Mesenteric fat pad (tissue), 1 donor: ENCODE data around the gene ENPEP. TPM values are rescaled to one million over a fixed set of nuclear protein-coding genes. Genes with fewer than 3 reads are reported as not detected.
"Not testable (repeated sequence)": the region's sequence is repeated elsewhere in the genome, so short reads cannot be mapped to it uniquely, and the experiment has no call there.

Experiments used
- DNase-seq: peaks from one replicate; pipeline ENCODE4 v3.0.0-alpha.2; 2020; ENCODE audit warnings: low spot score
- long read RNA-seq: library from polyadenylated mRNA; unstranded; transcript quantifications from one replicate; pipeline ENCODE4 v2.0.0, GENCODE V29; 2020
- total RNA-seq: library from RNA; stranded (reverse); fragmentation: NEBNext Ultra II Directional; extraction: Animal tissue kit (Norgen Biotek cat#: 25700); gene quantifications from one replicate; pipeline ENCODE4 v1.2.1, GENCODE V29; 2021
- donor health status: DM: yes; HTN: yes; CAD: no.

Gene ENPEP, protein sequence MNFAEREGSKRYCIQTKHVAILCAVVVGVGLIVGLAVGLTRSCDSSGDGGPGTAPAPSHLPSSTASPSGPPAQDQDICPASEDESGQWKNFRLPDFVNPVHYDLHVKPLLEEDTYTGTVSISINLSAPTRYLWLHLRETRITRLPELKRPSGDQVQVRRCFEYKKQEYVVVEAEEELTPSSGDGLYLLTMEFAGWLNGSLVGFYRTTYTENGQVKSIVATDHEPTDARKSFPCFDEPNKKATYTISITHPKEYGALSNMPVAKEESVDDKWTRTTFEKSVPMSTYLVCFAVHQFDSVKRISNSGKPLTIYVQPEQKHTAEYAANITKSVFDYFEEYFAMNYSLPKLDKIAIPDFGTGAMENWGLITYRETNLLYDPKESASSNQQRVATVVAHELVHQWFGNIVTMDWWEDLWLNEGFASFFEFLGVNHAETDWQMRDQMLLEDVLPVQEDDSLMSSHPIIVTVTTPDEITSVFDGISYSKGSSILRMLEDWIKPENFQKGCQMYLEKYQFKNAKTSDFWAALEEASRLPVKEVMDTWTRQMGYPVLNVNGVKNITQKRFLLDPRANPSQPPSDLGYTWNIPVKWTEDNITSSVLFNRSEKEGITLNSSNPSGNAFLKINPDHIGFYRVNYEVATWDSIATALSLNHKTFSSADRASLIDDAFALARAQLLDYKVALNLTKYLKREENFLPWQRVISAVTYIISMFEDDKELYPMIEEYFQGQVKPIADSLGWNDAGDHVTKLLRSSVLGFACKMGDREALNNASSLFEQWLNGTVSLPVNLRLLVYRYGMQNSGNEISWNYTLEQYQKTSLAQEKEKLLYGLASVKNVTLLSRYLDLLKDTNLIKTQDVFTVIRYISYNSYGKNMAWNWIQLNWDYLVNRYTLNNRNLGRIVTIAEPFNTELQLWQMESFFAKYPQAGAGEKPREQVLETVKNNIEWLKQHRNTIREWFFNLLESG
- total RNA-seq, result 13.9 TPM
- long read RNA-seq, full-length matches to known transcripts, result 5 of 11 reads
- long read RNA-seq, partial matches to known transcripts, result 1 of 11 reads
- long read RNA-seq, other reads (novel, unspliced or antisense), result 5 of 11 reads

GRCh38 chr4:110475881-110476818 lies at the start of gene ENPEP:
Gene ENPEP (plus strand): TSS chr4:110476155. CDS start chr4:110476415, 260 bp downstream.
- DNase-seq, result no peak

GRCh38 chr4:110431805-110432204 lies 44.1 kb upstream of the ENPEP start:
- DNase-seq, result not testable (repeated sequence)

DNA sequence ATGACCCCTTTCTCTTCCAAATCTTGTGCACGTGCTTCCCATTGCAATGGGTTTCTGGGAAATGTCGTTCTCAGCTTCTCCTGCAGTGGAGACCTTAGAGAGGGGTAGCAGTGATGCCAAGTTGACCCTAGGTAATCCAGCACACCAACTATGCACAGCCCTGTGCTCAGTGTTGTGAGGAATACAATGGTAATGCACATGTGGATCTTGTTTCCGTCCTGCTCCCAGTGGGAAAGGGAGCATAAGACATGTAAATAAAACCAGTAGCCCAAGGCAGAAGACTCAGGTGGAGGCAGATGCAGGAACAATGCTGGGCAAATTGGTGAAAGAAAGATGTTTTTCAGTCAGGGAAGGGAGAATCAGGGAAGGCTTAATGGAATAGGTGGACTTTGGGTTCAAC lies 38.7 kb upstream of the ENPEP start:
- DNase-seq, result not testable (repeated sequence)

GRCh38 chr4:110439209-110439608 lies 36.7 kb upstream of the ENPEP start:
- not testable (repeated sequence) for DNase-seq

DNA sequence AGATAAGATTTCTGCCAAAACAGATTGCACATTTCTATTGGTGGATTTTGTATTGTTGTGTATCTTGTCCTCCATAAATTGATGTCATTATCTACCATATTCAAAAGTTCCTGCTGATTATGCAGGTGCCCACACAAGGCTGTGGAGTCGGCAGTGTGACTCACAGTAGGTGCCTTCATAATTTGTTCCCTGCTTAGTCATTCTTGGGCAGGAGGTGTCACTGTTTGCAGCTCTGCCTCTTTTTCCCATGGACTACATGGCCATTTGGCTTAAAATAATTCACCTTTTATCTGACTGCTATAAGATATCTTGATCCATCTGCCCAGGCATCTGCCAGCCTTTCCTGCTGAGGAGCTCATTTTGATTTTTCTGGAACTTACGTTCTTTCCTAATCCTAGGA lies 33.6 kb upstream of the ENPEP start:
- no peak for DNase-seq

DNA sequence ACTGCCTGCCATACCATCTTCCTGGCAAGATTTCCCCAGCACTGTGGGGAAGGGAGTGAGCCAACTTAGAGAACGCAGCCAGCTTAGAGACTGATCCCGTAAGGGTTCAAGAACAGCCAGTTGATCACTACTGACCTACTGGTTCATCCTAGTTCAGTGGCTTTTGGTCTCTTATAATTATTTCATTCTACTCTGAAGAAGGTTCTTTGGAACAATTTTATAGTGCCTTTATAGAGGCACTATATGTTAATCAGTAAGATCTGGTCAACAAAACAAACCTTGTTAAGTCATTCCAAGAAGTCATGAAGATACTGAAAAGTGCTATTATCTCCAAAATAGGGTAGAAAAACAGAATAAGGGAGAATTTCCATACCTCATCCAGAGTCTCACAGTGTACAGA lies 33.2 kb upstream of the ENPEP start:
- no peak for DNase-seq

DNA sequence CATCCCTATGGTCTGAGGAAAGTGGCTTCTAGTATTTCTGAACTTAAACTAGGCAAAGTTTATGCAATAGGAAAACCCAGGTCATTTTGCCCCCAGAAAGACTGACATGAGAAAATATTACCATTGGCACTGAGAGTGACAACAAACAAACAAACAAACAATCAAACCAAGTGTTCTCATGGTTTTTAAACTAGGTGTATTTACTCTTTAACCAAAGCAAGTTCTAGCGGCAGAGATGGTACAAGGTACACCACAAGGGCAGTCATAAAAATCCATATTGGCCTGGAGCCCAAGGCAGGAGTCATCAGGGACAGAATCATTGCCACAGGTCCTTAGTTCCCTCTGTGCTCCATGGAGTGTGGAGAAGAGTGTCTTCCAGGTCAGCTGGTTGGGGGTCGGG lies 26.0 kb upstream of the ENPEP start:
- no peak for DNase-seq

- no peak for DNase-seq
Measured at GRCh38 chr4:110452546-110452945, 23.4 kb upstream of the ENPEP start.

GRCh38 chr4:110454441-110454840 lies 21.5 kb upstream of the ENPEP start:
- no peak for DNase-seq

- DNase-seq, result no peak
Measured at GRCh38 chr4:110458494-110459266, 17.3 kb upstream of the ENPEP start.

DNA sequence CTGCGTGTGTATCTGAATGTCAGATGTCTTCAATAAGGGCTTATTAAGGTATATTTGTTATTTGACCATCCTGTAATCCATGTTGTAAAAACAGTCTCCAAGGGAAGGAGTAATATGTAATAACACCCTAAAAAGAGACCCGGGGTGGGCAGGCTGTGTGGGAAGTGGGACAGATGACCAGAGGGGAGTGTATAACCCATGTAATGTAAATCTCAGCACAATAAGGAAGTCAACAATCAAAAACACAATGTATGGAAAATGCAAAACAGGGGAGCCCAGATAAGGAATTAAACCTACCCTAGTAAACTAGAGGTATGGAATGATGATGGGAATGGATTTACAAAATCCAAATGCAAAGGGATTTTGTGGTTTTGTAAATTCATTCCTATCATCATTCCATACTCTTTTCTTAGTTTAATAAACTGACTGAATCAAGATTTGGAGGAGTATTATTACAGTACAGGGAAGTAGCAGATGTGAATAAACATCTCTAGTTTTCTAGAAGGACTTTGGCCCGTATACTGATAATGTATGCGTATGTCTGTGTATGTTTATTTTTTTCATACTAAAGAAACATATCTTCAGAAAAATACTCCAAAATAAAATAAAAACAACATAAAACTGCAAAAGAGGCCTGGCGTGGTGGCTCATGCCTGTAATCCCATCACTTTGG lies 15.7 kb upstream of the ENPEP start:
- no peak for DNase-seq

DNA sequence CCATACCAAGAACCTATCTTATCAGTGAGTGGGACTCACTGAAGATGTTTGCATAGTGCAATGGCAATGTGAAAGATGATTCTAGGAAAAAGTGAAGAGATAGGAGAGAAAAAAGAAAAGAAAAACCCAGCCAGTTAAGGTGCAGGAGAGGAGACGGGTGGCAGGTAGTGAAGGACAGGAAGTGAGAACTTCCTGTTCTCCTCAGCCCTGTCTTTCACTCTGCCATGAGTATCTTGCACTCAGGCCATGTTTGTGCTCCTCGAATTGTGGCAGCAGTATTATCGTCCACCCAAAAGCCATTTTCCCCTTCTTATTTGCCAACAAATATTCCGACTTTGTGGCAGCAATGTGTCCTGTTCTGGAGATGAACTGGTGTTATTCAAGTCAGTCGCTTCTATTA lies 8.6 kb upstream of the ENPEP start:
- DNase-seq, result no peak

GRCh38 chr4:110472583-110473329 lies 3.2 kb upstream of the ENPEP start:
- DNase-seq, result no peak

DNA sequence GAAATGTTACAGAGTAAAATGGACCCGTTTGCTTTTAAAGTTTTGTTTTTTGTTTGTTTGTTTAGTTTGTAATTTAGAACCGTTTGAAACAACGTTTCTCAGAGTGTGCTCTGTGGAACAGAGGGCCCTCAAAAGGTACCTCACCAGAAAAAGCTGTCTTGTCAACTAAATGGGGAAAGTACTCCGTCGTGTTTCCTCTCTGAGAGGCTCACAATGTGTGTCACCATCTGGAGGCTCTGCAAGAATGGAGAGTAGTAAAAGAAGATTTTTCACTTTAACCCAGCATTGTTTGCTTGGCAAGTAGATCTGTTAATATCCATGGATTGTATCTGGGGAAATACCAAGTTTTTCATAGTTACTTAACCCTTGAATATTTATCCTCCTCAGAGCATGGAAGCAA lies 1.5 kb upstream of the ENPEP start:
- no peak for DNase-seq

- not testable (repeated sequence) for DNase-seq
Measured at GRCh38 chr4:110475080-110475479, 875 bp upstream of the ENPEP start.

GRCh38 chr4:110477836-110478235 lies 1.9 kb downstream of the ENPEP start:
- DNase-seq, result no peak

DNA sequence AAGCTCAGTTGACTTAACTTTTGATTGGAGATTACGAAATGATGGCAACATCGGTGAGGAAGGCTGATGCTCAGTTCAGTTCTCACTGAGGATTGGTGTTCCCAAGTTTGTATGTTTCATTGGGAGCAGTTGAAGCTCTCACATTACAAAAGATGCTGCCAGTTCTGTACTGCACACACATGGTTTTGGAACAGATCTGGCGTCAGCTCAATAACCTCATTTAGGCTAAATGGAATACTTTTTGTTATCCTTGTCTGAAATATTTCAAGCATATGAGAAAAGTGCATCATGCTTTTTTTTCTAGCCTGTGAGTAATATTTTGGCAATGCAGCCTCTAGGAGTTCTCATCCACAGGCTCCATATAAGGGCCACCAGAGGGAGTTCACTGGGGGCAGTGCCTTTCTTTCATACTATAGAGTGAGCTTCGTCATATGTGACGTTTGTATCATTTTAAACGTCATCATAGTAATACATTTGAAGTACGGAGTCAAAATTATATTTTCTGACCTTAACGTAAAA lies 4.1 kb downstream of the ENPEP start:
- no peak for DNase-seq

DNA sequence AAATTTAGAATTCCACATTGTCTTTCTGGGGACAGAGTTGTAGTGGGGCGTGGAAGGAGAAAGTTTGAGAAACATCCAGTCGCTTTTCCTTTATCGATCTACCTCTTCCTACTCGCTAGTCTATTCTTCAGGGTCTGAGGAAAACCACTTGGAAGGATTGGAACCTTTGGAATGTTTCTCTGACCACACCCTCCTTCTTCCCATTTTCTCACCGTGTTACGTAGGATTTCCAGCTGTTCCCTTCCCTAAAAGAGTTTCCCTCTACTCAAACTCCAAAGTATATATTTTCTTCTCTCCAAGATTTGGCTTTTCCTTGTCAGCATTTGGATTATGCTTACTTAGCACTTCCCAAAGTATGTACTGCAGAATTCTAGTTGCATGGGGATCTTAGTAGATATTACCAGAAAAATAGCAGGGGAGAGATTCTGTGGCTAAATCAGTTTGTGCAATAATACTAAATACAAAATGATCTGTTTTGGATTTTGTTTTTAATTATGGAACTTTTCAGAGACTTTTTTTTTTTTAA lies 4.9 kb downstream of the ENPEP start:
- no peak for DNase-seq
